Measurements from ENCODE around the gene HMGCLL1.

The HMGCLL1 gene

GRCh38 chr6:55495277-55495676 is 83.7 kb downstream of the HMGCLL1 start:
- Histone ChIP-seq H3K27me3 (ENCODE audit: insufficient read depth, poor library complexity, severe bottlenecking) (no peaks in the 10 kb centered on the region), H3K27ac (replicated peaks) (no peak overlapping the region), H3K4me3 (replicated peaks; ENCODE audit: insufficient read depth, low read length) (no peak overlapping the region)
- no peak for DNase-seq (ENCODE audit: low read depth in 1 of 2, low spot score in 1 of 2)
- TF ChIP-seq SPI1 (IDR thresholded peaks at IDR 0.05; ENCODE audit: borderline replicate concordance, low read depth) (no peak), POLR2AphosphoS5 (IDR thresholded peaks at IDR 0.05; ENCODE audit: low read depth) (no peak), GABPA (IDR thresholded peaks at IDR 0.05; ENCODE audit: low read depth) (no peak), CTCF (IDR thresholded peaks at IDR 0.05; ENCODE audit: insufficient read depth, low read length) (no peak), REST (IDR thresholded peaks at IDR 0.05; ENCODE audit: insufficient replicate concordance, low read depth) (no peak)

GRCh38 chr6:55494411-55494810 is 84.6 kb downstream of the HMGCLL1 start:
- Histone ChIP-seq H3K27me3 (ENCODE audit: insufficient read depth, poor library complexity, severe bottlenecking) (no peaks in the 10 kb centered on the region), H3K4me3 (replicated peaks; ENCODE audit: insufficient read depth, low read length) (no peak overlapping the region), H3K27ac (replicated peaks) (no peak overlapping the region)
- TF ChIP-seq REST (IDR thresholded peaks at IDR 0.05; ENCODE audit: insufficient replicate concordance, low read depth) (no peak), CTCF (IDR thresholded peaks at IDR 0.05; ENCODE audit: insufficient read depth, low read length) (no peak), POLR2AphosphoS5 (IDR thresholded peaks at IDR 0.05; ENCODE audit: low read depth) (no peak), GABPA (IDR thresholded peaks at IDR 0.05; ENCODE audit: low read depth) (no peak), SPI1 (IDR thresholded peaks at IDR 0.05; ENCODE audit: borderline replicate concordance, low read depth) (no peak)
- DNase-seq (ENCODE audit: low read depth in 1 of 2, low spot score in 1 of 2): no peak

- TF ChIP-seq CTCF (IDR thresholded peaks at IDR 0.05; ENCODE audit: insufficient read depth, low read length) (no peak), GABPA (IDR thresholded peaks at IDR 0.05; ENCODE audit: low read depth) (no peak), SPI1 (IDR thresholded peaks at IDR 0.05; ENCODE audit: borderline replicate concordance, low read depth) (no peak), REST (IDR thresholded peaks at IDR 0.05; ENCODE audit: insufficient replicate concordance, low read depth) (no peak), POLR2AphosphoS5 (IDR thresholded peaks at IDR 0.05; ENCODE audit: low read depth) (no peak)
- DNase-seq (ENCODE audit: low read depth in 1 of 2, low spot score in 1 of 2): no peak
- H3K4me3 ChIP-seq (replicated peaks; ENCODE audit: insufficient read depth, low read length): no peak overlapping the region
- no peak overlapping the region for H3K27ac ChIP-seq (replicated peaks)
- H3K27me3 ChIP-seq (ENCODE audit: insufficient read depth, poor library complexity, severe bottlenecking): no peaks in the 10 kb centered on the region
These were observed 86.7 kb downstream of the HMGCLL1 start for GRCh38 chr6:55492259-55492658.

Measured in HL-60 (cell line).